HCT116 (cell line): ENCODE results near the gene ODF4. TPM values are rescaled to one million over a fixed set of nuclear protein-coding genes. Genes with fewer than 3 reads are reported as not detected.

Experiments
- ATAC-seq: fragments of 200-7000 bp; cut with Tn5 transposase; 2 replicates; pipeline ENCODE4 v1.9.1; 2020; ENCODE audit warnings: mild to moderate bottlenecking, moderate library complexity
- BruUV-seq: library from RNA; stranded (reverse); fragments of 400-500 nt; replicated peaks from 2 replicates; lab custom pipeline; 2021; lab: Mats Ljungman, UMichigan
- CTCF ChIA-PET: fragments of 300-600 bp; sonication (Branson Sonifier 250); formaldehyde crosslinking; loops from one replicate; lab custom pipeline; 2021; ENCODE audit warnings: antibody characterized with exemption; lab: Charles Lee
- POLR2A ChIA-PET: fragments of 300-600, 350-600 bp; sonication (Branson Sonifier 250); formaldehyde crosslinking; loops from one replicate; lab custom pipeline; 2021; ENCODE audit warnings: antibody characterized with exemption; lab: Charles Lee
- RAD21 ChIA-PET, 2 experiments: fragments of 300-600 bp; sonication (Branson Sonifier 250); formaldehyde crosslinking; loops; one replicate each; lab custom pipeline; 2023; ENCODE audit warnings: low total read pairs in 2 of 2; ENCODE audit not compliant: uncharacterized antibody in 2 of 2, unreplicated experiment in 2 of 2, low non-redundant PET in 1 of 2; lab: Charles Lee
- DNase-seq: peaks from one replicate; pipeline ENCODE4 v3.0.0-alpha.2; 2010; ENCODE audit warnings: low read depth, low spot score
- H2AFZ ChIP-seq: fragments of 200-600 bp; shearing (Covaris generic), sonication (generic); 2 replicates; pipeline ENCODE4 v1.6.1; 2017; ENCODE audit warnings: low read depth, mixed run types, mixed read lengths, antibody characterized with exemption, low read length; ENCODE audit not compliant: poor library complexity, severe bottlenecking
- H3K27ac ChIP-seq: 2 replicates; pipeline ENCODE4 v1.5.1; 2012; ENCODE audit warnings: low read depth, low read length
- H3K27me3 ChIP-seq: fragments of 200-600 bp; sonication (generic); 2 replicates; pipeline ENCODE4 v1.6.1; 2016; ENCODE audit warnings: mixed run types, low read length, mixed read lengths; ENCODE audit not compliant: insufficient read depth
- H3K36me3 ChIP-seq, 2 experiments: fragments of 200-500 bp in 1 of 2; fragments of 200-600 bp in 1 of 2; sonication (Bioruptor generic) in 1 of 2; sonication (generic) in 1 of 2; 2 replicates each; pipeline versions ENCODE4 v1.5.1 to v1.6.1; 2014 to 2016; ENCODE audit warnings: low read length in 2 of 2, inconsistent platforms in 1 of 2, mixed read lengths in 1 of 2, mixed run types in 1 of 2; ENCODE audit not compliant: insufficient read depth in 2 of 2, control insufficient read depth in 1 of 2
- H3K4me1 ChIP-seq, 2 experiments: fragments of 200-600 bp in 1 of 2; sonication (generic) in 1 of 2; 2 replicates each; pipeline versions ENCODE4 v1.5.1 to v1.6.1; 2012 to 2017; ENCODE audit warnings: low read length in 2 of 2, inconsistent platforms in 1 of 2, mild to moderate bottlenecking in 1 of 2, mixed read lengths in 1 of 2, mixed run types in 1 of 2, moderate library complexity in 1 of 2; ENCODE audit not compliant: insufficient read depth in 2 of 2, control insufficient read depth in 1 of 2
- H3K4me2 ChIP-seq: fragments of 200-600 bp; sonication (generic); 2 replicates; pipeline ENCODE4 v1.6.1; 2017; ENCODE audit warnings: mixed run types, low read length, mixed read lengths
- H3K4me3 ChIP-seq, 2 experiments: fragments of 200-600 bp in 1 of 2; sonication (generic) in 1 of 2; replicated peaks in 1 of 2; 2 replicates each; pipeline ENCODE4 v1.5.1; 2011 to 2016; ENCODE audit warnings: low read length in 2 of 2, control low read depth in 1 of 2, low read depth in 1 of 2, mild to moderate bottlenecking in 1 of 2, mixed read lengths in 1 of 2, mixed run types in 1 of 2
- H3K79me2 ChIP-seq: fragments of 200-600 bp; sonication (generic); 2 replicates; pipeline ENCODE4 v1.6.1; 2017; ENCODE audit warnings: mild to moderate bottlenecking, mixed run types, low read length, moderate library complexity, mixed read lengths; ENCODE audit not compliant: insufficient read depth
- H3K9ac ChIP-seq: fragments of 200-600 bp; sonication (generic); 2 replicates; pipeline ENCODE4 v1.6.1; 2016; ENCODE audit warnings: low read length, mixed read lengths
- H3K9me2 ChIP-seq: fragments of 200-600 bp; sonication (generic), shearing (Covaris generic); 2 replicates; pipeline ENCODE4 v1.6.1; 2017; ENCODE audit warnings: mixed run types, mild to moderate bottlenecking, moderate library complexity; ENCODE audit not compliant: insufficient read depth
- H3K9me3 ChIP-seq, 2 experiments: fragments of 200-500 bp in 1 of 2; fragments of 200-600 bp in 1 of 2; sonication (Bioruptor generic) in 1 of 2; sonication (generic) in 1 of 2; 2 replicates each; pipeline ENCODE4 v1.6.1; 2014 to 2017; ENCODE audit warnings: low read length in 2 of 2, mixed read lengths in 2 of 2, inconsistent platforms in 1 of 2, low read depth in 1 of 2, mild to moderate bottlenecking in 1 of 2, mixed run types in 1 of 2, moderate library complexity in 1 of 2; ENCODE audit not compliant: control insufficient read depth in 1 of 2, insufficient read depth in 1 of 2
- H4K20me1 ChIP-seq: fragments of 200-600 bp; sonication (generic), shearing (Covaris generic); 2 replicates; pipeline ENCODE4 v1.6.1; 2017; ENCODE audit warnings: mixed run types, mild to moderate bottlenecking, moderate library complexity; ENCODE audit not compliant: insufficient read depth
- CBX3 ChIP-seq: IDR thresholded peaks from 2 replicates; pipeline ENCODE4 v1.6.1; 2012; ENCODE audit warnings: low read depth
- CEBPB ChIP-seq: IDR thresholded peaks from 2 replicates; pipeline ENCODE4 v1.6.1; 2012; ENCODE audit warnings: low read depth
- EGR1 ChIP-seq: IDR thresholded peaks from 2 replicates; pipeline ENCODE4 v1.6.1; 2012; ENCODE audit warnings: low read depth
- ELF1 ChIP-seq: IDR thresholded peaks from 2 replicates; pipeline ENCODE4 v1.6.1; 2012; ENCODE audit warnings: low read depth, borderline replicate concordance
- EZH2 ChIP-seq: fragments of 200-600 bp; sonication (generic); IDR thresholded peaks from 2 replicates; pipeline ENCODE4 v1.6.1; 2017; ENCODE audit warnings: antibody characterized with exemption, mixed run types
- FOSL1 ChIP-seq: IDR thresholded peaks from 2 replicates; pipeline ENCODE4 v1.6.1; 2012; ENCODE audit warnings: low read depth
- RAD21 ChIP-seq: IDR thresholded peaks from 2 replicates; pipeline ENCODE4 v1.6.1; 2012; ENCODE audit warnings: low read depth, mild to moderate bottlenecking
- SIN3A ChIP-seq: IDR thresholded peaks from 2 replicates; pipeline ENCODE4 v1.6.1; 2012; ENCODE audit warnings: low read depth
- SP1 ChIP-seq: IDR thresholded peaks from 2 replicates; pipeline ENCODE4 v1.6.1; 2012; ENCODE audit warnings: low read depth
- SRF ChIP-seq: IDR thresholded peaks from 2 replicates; pipeline ENCODE4 v1.6.1; 2012; ENCODE audit warnings: low read depth
- TCF7L2 ChIP-seq: IDR thresholded peaks from 2 replicates; pipeline ENCODE4 v1.7.0; 2011; ENCODE audit warnings: borderline replicate concordance, inconsistent platforms; ENCODE audit not compliant: insufficient read depth, insufficient read length; ENCODE audit errors: extremely low read depth
- YY1 ChIP-seq: IDR thresholded peaks from 2 replicates; pipeline ENCODE4 v1.6.1; 2011; ENCODE audit warnings: low read length, low read depth, moderate library complexity, mild to moderate bottlenecking; ENCODE audit not compliant: insufficient replicate concordance; ENCODE audit errors: extremely low read depth
- intact Hi-C: fragments of 100-400 bp; cut with micrococcal nuclease; formaldehyde crosslinking; loops from 2 replicates; pipeline ENCODE4 v1.10.0; 2022
- total RNA-seq: library from RNA; stranded (reverse); gene quantifications from one replicate; pipeline ENCODE4 v1.2.1, GENCODE V29; 2021; ENCODE audit not compliant: unreplicated experiment
- TF ChIP-seq, protein P1 (sequence below), 3 experiments: fragments of 200-600 bp in 1 of 3; sonication (generic) in 1 of 3; IDR thresholded peaks in 2 of 3; conservative IDR thresholded peaks in 1 of 3; 2 replicates each; pipeline ENCODE4 v1.5.1; 2012 to 2017; ENCODE audit warnings: low read depth in 2 of 3, low read length in 2 of 3, antibody characterized with exemption in 1 of 3, borderline replicate concordance in 1 of 3, control low read depth in 1 of 3, mild to moderate bottlenecking in 1 of 3, mixed read lengths in 1 of 3, mixed run types in 1 of 3, moderate library complexity in 1 of 3; ENCODE audit not compliant: insufficient read depth in 1 of 3
- TF ChIP-seq, protein P2 (sequence below): IDR thresholded peaks from 2 replicates; pipeline ENCODE4 v1.6.1; 2012
- TF ChIP-seq, protein P3 (sequence below): IDR thresholded peaks from 2 replicates; pipeline ENCODE4 v1.6.1; 2011; ENCODE audit warnings: mild to moderate bottlenecking, low read length, moderate library complexity; ENCODE audit not compliant: insufficient replicate concordance; ENCODE audit errors: extremely low read depth

ODF4 gene
- total RNA-seq, 1 experiment from 2014 or later: not detected

DNA sequence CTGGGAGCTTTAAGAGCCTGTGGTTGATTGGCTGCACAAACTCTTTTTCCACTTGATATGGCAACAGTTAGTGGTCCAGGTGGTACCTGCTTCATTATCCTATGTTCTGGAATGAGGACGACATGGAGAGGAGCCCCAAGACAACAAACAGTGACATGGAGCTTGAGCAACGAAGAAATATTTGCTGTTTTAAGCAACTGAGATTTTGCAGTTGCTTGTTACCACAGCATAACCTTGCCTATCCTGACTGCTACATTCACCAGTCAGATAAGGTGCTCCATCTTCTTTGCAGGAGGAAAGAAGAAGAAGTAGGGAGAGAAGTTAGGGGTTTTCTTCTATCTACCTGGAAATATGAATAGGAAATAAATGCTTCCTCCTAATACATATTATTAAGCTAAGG is 7.5 kb upstream of the ODF4 start:
- Histone ChIP-seq H3K4me2 (no peak overlapping the region), H2AFZ (no peak overlapping the region), H3K9me2 (no peaks in the 10 kb centered on the region), H4K20me1 (no peaks in the 10 kb centered on the region), H3K27ac (no peak overlapping the region), H3K4me3 (no peak overlapping the region), H3K9ac (no peak overlapping the region), H3K4me1 (no peaks in the 10 kb centered on the region), H3K9me3 (no peaks in the 10 kb centered on the region), H3K36me3 (no peaks in the 10 kb centered on the region), H3K79me2 (no peaks in the 10 kb centered on the region), H3K27me3 (no peaks in the 10 kb centered on the region)
- no TSS peak for BruUV-seq
- ATAC-seq (no peak), DNase-seq (no peak)
- RAD21 ChIA-PET: interaction anchor here in 1 of 2 experiments (0.7 kb wide), 1 partner anchor 290 kb away, joined by 3 read pairs; no protein-coding TSS in a partner anchor
- CTCF ChIA-PET: no interaction called here
- intact Hi-C loops: no loop called here
- no peak for TF ChIP-seq YY1
- TF ChIP-seq SIN3A: no peak
- no peak for TF ChIP-seq RAD21
- TF ChIP-seq, protein P1, sequence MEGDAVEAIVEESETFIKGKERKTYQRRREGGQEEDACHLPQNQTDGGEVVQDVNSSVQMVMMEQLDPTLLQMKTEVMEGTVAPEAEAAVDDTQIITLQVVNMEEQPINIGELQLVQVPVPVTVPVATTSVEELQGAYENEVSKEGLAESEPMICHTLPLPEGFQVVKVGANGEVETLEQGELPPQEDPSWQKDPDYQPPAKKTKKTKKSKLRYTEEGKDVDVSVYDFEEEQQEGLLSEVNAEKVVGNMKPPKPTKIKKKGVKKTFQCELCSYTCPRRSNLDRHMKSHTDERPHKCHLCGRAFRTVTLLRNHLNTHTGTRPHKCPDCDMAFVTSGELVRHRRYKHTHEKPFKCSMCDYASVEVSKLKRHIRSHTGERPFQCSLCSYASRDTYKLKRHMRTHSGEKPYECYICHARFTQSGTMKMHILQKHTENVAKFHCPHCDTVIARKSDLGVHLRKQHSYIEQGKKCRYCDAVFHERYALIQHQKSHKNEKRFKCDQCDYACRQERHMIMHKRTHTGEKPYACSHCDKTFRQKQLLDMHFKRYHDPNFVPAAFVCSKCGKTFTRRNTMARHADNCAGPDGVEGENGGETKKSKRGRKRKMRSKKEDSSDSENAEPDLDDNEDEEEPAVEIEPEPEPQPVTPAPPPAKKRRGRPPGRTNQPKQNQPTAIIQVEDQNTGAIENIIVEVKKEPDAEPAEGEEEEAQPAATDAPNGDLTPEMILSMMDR (IDR thresholded peaks at IDR 0.05 in 2 of 3, conservative IDR thresholded peaks at IDR 0.05 in 1 of 3; ENCODE audit: borderline replicate concordance in 1 of 3, insufficient read depth in 1 of 3, low read depth in 2 of 3, low read length in 2 of 3): no peak
- TF ChIP-seq EZH2: no peak
- no peak for TF ChIP-seq SRF
- TF ChIP-seq, protein P2, sequence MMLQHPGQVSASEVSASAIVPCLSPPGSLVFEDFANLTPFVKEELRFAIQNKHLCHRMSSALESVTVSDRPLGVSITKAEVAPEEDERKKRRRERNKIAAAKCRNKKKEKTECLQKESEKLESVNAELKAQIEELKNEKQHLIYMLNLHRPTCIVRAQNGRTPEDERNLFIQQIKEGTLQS: no peak
- no peak for TF ChIP-seq ELF1
- no peak for TF ChIP-seq CEBPB
- TF ChIP-seq TCF7L2: no peak
- TF ChIP-seq EGR1: no peak
- TF ChIP-seq FOSL1: no peak
- TF ChIP-seq, protein P3, sequence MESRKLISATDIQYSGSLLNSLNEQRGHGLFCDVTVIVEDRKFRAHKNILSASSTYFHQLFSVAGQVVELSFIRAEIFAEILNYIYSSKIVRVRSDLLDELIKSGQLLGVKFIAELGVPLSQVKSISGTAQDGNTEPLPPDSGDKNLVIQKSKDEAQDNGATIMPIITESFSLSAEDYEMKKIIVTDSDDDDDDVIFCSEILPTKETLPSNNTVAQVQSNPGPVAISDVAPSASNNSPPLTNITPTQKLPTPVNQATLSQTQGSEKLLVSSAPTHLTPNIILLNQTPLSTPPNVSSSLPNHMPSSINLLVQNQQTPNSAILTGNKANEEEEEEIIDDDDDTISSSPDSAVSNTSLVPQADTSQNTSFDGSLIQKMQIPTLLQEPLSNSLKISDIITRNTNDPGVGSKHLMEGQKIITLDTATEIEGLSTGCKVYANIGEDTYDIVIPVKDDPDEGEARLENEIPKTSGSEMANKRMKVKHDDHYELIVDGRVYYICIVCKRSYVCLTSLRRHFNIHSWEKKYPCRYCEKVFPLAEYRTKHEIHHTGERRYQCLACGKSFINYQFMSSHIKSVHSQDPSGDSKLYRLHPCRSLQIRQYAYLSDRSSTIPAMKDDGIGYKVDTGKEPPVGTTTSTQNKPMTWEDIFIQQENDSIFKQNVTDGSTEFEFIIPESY: no peak
- TF ChIP-seq CBX3: no peak
- no peak for TF ChIP-seq SP1
- POLR2A ChIA-PET: interaction anchor here (0.6 kb wide), 1 partner anchor 57 kb away, joined by 4 read pairs; no protein-coding TSS in a partner anchor
